GM18868 (cell line): ENCODE measurements around the gene PRCD.

Source experiments
- ATAC-seq: cut with Tn5 transposase; IDR thresholded peaks from one replicate; pipeline ENCODE4 v1.9.1; 2021; ENCODE audit warnings: mild to moderate bottlenecking, moderate library complexity; ENCODE audit not compliant: unreplicated experiment

The PRCD gene

DNA sequence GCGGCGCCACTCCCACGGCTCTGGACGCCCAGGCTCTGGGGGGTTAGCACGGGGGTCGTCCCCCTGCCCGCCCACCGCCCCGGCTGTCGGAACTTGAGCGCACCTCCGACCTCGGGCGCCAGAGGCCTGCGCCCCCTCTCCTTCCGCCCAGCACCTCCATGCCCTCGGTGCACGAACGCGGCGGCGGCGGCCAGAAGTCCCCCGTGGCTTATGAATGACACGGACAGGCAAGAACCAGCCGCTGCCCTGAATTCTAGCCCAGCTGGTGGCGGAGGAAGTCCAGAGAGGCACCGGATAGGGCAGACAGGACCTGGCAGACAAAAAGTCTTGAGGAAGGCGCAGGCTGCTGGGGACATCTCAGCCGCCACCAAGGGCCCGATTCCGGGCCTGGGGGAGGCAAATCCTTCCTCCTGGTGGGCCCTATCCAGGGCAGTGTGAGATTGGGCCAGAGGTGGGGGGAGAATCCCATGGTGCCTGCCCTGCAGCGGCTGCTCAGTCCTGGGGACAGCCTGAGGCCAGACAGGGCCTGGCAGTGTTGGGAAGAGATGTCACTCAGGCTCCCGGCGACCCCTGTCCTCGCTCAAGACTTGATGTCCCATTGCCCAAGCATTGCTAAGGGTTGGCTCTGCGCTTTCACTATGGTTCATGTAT, 1.4 kb upstream of the PRCD start:
- no peak for ATAC-seq

DNA sequence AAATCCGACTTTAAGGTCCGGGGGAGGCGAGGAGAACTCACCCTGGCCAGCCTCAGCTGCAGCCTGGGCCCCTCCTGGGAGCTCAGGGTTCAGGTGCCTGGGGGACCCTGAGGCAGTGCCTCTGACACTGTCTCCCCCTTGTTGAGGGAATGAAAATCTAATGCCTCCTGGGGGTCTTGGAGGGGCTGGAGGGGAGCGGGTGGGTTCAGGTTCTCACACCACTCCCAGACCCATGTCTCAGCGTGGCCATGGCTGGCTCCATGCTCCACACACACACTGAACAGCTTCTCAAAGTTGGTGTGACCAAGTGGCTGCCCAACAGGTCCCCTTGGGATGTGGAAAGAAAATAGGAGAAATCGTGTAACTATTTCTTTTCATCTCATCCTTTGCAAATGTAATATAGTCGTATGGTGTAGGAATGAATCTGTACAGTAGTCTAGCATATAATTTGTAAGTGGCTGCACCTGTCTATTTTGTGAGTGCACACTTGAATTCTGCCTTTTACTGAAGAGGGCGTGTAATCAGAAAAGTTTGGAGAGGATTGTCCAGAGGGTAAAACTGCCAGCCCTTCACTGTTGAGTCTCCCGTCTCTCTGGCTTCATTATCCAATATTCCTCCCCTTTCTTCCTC, 788 bp upstream of the PRCD start:
- no peak for ATAC-seq

DNA sequence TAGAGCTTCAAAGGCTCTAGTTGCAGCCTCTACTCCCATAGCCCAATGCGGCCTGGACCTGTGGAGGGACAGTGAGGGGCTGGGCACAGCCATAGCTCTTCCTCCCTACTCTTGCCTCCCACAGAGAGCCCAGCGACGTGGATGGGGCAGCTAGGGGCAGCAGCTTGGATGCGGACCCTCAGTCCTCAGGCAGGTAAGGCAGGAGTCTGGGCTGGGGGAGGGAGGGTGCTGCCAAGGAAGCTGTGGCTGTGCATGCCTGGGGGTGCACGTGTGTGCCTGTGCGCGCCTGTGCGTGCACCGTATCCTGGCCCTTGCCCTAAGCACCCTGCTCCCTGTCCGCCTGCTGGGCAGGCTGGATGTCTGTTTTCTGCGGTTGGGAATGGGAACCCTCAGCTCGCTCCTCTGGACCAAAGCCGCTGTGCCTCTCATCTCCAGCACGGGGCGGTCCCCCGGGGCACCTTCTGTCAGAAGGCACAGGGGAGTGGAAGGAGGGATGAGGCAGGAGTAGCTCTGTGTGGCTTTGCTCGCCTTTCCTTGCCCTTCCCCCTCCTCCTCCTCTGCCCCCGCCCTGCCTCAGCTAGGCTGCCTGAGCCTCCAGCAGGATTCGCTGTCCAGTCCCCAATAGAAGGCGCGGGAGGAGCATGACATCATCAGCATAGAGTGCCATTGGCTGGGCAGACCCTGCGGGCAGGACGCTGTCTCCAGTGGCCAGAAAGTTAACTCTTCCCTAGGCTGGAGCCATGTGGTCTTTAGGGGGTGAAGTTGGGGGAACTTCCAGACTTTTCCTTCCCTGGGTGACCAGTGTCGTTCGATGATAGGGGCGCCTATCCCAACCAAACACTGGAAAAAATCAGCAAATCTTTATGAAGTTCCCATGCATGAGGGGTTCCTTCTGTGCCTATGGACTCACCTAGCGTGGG, 797 bp downstream of the PRCD start:
- no peak for ATAC-seq

DNA sequence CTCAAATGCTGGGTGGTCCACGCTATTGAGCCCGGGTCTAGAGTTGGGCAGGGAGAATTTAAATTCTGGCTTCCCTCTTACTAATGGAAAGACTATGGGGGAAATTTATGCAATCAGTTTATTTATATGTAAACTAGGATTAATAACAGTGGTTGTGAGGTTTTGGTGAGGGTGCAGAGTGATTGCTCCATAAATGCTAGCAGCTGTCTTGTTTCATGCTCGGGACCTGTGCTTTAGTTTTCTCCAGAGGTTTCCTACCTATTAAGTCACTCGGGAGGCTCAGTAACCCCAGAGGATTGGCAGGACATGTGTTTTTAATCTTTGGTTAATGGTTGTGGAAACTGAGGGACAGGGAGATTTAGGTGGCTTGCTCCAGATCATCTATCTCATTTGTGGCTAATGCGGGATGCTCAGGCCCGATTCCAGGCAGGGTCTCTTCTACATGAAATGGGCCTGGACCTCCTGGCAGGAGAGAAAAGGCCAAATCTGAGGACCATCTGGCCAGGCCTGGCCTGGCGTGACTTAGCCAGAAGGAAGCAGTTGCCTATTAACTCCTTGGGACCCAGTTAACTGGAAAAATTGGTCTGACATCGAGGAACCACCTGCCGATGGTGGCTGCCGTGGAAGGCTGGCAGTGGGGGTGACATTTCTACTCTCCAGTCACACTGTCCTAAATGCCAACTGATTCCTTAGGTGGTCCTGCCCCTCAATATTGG, 2.1 kb downstream of the PRCD start:
- no peak for ATAC-seq

DNA sequence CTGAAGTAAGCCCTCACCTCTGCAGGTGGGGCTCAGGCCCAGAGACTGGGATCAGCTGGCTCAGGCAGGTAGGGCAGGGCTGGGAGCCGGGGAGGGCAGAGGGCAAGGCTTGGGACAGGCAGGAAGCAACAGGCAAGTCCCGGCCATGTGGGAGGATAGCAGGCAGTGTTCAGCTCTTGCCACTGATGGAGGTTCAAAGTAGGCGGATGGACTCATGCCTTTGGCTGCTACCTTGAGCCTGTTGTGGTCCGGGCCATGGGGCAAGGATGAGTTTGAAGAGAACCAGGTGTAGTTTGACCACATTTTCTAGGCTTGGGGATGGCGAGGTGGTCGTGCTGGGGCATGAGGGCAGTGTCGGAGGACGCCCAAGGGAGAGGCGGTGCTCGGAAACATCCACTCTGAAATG, 2.7 kb downstream of the PRCD start:
- ATAC-seq: no peak

DNA sequence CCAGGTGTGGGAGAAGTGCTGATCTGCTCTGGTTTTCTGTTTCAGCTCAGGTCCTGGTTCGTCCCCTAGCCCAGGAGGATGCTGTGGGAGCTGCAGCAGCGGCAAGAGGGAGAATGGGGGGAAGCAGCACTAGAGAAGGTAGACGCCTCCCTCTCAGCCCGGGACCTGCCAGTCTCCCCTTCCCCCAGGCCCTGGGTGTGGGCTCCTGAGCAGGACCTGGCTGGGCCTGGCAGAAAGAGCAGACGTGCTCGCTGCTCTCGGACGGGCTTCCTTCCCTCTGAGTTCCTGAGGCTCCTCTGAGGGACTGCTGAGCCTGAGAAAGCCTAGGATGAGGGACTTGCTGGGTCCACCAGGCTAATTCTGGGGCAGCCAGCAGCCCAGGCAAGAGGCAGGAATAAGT, 3.1 kb downstream of the PRCD start:
- no peak for ATAC-seq

DNA sequence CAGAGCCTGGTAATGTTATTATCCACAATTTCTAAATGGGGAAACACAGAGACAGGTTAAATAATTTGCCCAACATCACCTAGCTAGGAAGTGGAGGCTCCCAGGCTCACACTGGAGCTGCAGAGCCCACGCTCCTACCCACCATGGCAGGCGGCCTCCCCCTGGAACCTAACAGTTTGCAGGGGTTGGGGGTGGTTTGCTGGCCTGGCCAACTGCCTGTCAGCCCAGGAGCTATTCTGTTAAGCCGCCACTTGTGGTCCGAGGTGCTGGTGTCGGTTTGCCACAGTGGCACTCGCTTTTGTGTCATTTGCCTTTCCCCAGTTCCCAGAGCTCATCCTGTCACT, 3.6 kb downstream of the PRCD start:
- ATAC-seq: no peak

DNA sequence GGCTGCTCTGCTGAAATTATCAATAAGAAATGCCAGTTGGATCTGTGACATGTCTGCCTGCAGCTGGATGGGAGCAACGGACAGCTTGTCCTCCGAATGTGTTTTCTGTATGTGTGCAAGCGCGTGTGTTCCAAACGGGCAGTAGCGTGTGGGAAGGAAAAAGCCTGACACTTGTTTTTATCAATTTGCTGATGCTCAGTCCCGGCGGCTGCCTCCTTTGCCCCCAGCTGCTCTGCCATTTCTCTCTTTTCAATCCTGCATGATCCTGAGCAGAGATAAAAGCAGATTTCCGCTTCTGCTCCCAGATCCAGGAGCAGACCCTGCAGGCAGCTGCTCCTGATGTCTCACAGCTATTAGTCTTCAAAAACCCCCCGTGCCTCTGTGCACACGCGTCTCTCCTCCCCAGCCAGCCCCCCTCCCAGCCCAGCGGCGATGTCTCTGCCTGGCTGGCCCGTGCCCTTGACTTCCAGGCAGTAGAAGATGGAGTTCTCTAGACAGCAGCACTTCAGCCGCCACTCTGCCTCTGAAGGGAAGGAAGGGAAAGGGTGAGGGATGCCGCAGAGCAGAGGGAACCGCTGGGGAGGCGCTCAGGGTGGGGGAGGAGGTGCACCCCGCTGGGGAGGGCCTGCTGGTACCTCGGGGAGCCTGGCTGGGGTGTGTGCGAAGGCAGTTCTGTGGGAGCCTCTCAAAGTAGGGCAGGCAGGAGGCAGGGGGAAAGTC, 4.1 kb downstream of the PRCD start:
- no peak for ATAC-seq

DNA sequence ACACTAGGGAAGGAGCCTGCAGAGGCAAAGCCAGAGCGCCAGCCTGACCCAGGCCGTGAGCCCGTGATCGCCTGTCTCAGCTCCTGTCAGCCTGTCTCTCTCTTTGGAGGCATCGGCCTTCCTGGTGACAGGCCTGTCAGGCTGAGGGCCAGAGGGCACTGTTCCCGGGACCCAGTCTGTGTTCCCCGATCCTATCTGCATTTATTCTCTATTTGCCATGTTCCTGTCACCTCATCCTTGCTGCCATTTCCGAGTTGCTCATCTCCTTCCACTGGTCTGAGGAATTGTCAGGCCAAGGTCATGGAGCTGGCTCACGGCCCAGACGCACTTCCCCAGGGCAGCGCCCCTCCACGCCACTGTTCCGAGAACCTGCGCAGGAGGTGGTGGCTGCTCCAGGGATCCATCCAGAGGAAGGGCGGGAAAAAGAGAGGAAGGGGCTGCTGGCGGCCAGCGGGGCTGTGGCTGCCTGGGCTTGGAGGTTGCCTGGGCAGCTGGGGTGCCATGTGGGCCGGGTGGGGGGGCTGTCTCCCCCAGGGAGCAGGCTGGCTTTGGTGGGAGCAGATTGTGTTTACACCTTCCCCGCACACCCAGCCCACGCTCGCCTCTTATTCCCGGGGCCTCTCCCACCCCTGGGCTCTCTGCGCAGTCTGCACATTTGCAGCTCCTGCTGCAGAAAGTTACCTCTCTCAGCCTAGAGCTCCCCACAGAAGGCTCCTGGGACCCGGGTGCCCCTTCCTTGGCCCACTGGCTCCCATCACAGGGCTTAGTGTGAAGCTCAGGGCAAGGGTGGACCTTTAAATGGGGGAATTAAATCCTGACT, 4.9 kb downstream of the PRCD start:
- ATAC-seq: no peak

DNA sequence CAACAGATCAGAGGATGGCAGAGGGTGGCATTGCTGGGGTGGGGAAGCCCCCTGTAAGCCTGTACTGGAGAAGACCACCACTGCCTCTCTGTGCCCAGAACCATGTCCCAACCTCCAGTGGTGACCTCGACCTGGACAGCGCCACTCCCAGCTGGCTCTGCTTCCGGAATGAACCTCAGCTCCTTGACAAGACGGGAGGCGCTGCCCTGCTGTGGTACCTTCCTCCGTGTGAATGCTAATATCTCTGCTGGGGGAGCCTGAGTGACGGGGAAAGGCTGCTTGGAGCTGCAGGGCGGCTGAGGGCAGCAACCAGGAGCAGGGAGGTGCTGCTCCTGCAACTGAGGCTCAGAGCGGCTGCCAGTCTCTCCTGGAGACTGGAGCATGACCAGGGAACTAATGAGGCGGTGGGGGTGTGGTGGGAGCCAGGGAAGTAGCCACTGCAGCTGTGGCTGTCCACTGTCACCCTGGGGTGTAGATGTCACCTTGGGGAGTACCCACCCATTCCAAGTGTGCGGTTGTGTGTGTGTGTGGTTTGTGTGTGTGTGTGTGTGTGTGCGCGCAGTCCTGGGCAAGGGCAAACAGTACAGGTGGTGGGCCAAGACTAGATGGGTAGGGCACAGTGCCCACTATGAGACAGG, 6.2 kb downstream of the PRCD start:
- ATAC-seq: no peak

DNA sequence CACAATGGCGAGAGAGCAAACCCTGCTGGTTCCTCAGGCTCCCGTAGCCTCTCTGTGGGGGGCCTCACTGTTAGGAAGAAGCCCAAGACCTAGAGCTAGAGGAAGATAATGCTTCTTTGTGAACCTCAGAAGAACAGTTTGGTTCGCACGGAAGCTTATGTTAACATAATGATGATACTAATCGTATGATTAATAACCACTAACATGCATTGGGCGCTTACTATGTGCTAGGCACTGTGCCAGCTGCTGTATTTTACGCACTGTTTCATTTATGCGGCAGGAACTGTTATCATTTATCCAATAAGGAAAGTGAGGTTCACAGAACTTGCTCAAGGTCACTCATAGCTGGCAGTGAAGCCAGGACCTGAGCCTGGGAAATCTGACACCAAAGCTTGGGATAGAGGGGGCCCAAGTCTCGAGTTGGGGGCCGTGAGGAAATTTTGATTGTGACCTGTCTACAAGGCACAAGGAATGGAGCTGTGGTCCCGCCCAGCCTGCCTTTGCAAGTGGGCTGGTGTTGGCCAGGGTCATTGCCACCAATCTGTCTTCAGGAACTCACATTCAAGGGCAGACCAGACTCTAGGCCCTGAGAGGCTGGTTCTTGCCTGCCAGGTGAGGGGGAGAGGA, 6.8 kb downstream of the PRCD start:
- no peak for ATAC-seq

DNA sequence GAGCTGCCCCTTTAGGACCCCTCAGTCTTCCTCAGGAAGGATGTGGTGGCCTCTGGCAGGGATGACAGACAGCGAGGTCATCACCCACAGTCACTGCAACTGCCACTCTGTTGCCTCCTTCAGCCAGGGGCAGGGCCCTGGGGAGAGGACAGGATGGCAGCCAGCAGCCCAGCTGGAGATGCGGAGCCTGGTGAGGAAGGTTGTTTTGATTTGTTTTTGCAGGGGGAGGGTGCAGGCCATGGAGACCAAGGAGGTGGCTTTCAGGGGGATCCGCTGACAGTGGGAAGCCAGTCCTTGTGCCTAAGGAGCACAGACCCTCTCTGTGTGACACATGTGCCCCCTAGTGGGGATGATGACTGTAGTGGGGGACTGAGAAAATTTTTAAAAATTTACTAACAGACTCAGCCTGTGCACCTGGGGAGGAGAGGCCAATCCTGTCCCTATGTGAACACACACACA, 7.4 kb downstream of the PRCD start:
- ATAC-seq: no peak

DNA sequence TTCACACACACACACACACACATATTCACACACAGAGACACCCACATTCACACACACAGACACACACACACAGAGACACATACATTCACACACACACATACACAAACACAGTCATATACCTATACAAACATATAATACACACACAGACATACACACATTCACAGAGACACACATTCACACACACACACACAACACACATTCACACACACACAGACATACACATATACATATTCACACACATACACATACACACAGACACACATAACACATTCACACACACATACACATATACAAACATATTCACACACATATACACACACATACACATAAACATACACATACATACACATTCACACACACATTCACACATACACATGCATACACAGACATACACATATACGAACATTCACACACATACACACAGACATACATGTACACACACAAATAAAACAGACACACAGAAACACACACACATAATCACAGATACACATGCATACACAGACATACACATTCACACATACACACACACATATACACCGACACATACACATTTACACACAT, 7.9 kb downstream of the PRCD start:
- ATAC-seq: no peak

DNA sequence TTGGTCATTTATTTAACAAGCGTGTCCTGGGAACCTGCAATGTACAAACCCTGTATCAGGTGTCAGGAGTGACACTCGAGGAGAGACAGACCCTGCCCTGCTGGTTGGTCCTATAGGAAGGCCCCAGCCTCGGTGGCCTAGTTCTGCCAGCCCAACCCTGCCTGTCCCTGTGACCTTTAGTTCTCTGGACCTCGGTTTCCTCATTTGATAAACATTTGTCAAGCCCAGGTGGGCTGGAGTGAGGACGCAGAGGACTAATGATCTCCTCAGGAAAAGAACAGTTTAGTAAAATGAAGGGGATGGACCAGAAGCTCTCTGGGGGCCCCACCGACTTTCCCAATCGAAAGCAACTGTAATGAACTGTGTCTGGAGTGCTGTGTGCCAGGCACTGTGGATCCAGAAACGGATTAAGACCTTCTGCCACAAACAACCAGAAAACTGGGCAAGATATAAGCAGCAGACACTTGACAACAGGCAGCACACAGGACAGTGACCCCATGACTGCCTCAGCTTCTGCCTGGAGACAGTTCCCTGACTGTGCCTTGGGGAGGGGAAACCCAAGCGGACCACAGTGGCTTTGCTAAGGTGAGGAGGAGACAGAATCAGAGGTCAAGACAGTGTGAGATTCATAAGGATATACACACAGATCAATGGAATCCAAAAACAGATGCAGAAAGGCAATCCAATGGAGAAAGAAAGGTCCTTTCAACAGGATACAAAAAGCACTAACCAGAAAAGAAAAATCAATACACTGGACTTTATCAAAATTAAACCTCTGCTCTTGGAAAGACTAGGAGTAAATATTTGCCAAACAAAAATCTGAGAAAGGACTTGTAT, 8.8 kb downstream of the PRCD start:
- no peak for ATAC-seq

DNA sequence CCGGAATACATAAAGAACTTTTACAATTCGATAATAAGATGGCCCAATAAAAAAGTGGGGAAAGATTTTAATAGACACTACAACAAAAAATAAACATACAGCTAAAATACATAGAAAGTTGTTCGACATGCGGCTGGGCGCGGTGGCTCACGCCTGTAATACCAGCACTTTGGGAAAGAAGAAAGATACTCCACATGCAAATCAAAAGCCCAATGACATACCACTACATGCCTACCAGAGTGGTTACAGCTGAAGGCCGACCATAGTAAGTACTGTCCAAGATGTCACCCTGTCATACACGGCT, 9.3 kb downstream of the PRCD start:
- no peak for ATAC-seq

DNA sequence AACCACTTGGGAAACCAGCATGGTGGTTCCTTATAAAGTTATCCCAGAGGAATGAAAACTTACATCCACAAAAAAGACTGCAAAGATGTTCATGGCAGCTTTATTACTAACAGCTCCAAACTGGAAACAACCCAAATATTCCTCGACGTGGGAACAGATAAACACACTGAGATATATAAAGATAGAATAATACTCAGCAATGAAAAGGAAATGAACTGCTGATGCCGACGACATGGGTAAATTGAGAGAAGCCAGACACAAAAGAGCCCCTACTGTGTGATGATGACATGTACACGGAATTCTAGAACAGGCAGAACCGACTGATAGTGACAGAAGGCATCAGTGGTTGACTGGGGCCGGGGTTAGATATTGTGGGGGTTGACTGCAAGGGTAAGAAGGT, 9.7 kb downstream of the PRCD start:
- ATAC-seq: no peak

DNA sequence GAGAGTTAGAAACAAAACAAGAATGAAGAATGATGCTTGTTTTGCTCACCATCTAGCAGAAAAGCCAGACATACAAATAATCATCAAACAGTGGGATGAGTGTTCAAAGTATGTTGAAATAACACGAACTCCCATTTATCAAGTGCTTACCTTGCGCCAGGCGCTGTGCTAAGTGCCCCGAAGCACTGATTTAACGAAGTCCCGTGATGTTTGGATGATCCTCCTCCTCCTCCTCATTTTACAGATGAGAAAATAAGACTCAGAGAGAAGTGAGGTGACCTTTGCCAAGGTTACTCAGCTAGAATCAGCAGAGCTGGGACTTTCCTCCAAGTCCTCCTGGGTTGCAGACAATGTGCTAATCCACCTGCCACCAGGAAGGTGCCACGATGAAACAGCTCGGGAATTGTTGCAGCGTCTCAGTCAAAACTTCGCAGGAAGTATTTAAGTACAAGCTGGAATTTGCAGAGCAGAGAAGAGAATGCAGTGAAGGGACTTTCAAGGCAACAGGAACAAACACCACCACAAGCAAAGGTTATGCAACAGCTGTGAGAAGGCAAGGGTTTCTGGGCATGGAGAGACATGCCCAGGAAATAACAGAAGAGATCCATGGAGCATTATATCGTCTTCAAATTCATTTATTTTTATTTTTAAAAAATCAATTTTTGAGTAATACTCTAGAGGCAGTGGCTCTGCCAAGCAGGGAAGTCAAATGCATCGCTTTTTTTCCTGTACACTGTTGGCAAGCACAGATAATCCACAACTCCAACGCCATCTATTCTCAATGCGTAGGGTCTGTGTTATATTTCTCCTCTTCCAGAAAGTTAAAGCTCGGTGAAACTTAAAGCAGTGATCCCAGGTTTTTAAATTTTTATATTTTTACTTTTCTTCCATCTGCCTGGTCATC, 11.1 kb downstream of the PRCD start:
- ATAC-seq: no peak
